GM18870 (cell line): ENCODE data around the gene B3GNT8.
A peak's percentile ranks its signal among the peaks of the same experiment; 100 is the strongest.
"Not testable (repeated sequence)": the region's sequence is repeated elsewhere in the genome, so short reads cannot be mapped to it uniquely, and the experiment has no call there.

ENCODE experiments used
- ATAC-seq: cut with Tn5 transposase; IDR thresholded peaks from one replicate; pipeline ENCODE4 v1.9.1; 2021; ENCODE audit warnings: moderate library complexity; ENCODE audit not compliant: unreplicated experiment

Gene B3GNT8, protein sequence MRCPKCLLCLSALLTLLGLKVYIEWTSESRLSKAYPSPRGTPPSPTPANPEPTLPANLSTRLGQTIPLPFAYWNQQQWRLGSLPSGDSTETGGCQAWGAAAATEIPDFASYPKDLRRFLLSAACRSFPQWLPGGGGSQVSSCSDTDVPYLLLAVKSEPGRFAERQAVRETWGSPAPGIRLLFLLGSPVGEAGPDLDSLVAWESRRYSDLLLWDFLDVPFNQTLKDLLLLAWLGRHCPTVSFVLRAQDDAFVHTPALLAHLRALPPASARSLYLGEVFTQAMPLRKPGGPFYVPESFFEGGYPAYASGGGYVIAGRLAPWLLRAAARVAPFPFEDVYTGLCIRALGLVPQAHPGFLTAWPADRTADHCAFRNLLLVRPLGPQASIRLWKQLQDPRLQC

GRCh38 chr19:41426952-41427646 is at the start of gene B3GNT8:
B3GNT8 (minus strand) TSS chr19:41427374; CDS start chr19:41426778, 596 bp downstream.
- ATAC-seq: no peak

- no peak for ATAC-seq
Measured at GRCh38 chr19:41476583-41476982, 49.4 kb upstream of the B3GNT8 start.

GRCh38 chr19:41463257-41464256 is 36.4 kb upstream of the B3GNT8 start:
- ATAC-seq: not testable (repeated sequence)

DNA sequence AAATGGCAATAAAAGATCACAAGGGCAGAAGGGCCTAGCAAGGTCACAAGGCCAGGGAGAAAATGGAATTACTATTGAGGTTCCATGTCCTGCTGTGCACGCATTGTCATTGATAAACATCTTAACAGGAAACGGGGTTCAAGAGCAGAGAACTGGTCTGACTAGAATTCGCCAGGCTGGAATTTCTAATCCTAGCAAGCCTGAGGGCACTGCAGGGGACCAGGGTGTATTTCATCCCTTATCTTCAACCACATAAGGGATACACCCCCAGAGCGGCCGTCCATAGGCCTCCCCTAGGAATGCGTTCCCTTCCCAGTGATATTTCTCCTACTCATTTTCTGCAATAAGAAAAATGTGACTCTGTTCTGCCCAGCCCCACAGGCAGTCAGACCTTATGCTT is 35.3 kb upstream of the B3GNT8 start:
- ATAC-seq: no peak

- peak; percentile 80 for ATAC-seq
Measured at GRCh38 chr19:41457241-41457640, 30.1 kb upstream of the B3GNT8 start.

DNA sequence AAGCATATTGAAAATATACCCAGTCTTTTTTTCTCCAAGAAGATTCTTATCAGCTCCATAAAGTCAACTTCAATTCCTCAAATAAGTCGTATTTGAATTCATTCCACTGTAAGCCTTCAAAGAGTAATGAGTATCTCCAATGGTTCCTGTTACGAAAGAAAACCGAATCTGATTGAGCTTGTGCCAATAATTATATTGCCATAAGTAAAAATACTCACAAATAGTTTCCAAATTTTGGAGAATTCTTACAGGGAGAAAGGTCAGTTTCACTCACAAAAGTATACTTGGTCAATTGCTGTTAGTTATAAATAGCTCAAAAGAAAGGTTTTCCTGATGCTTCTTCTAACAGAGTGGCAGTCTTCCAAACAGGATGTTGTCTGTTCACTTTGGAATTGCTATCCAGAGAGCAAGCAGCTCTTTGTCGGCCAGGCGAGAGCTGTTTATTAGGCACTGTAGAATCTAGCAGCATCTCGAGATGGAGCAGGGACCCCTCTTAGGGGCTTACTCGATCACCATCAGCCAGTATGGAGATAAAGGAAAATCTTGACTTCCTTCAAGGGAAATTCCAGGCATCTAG is 29.3 kb upstream of the B3GNT8 start:
- no peak for ATAC-seq

- no peak for ATAC-seq
Measured at GRCh38 chr19:41455936-41456335, 28.8 kb upstream of the B3GNT8 start.

GRCh38 chr19:41452584-41453275 is 25.6 kb upstream of the B3GNT8 start:
- ATAC-seq: no peak

DNA sequence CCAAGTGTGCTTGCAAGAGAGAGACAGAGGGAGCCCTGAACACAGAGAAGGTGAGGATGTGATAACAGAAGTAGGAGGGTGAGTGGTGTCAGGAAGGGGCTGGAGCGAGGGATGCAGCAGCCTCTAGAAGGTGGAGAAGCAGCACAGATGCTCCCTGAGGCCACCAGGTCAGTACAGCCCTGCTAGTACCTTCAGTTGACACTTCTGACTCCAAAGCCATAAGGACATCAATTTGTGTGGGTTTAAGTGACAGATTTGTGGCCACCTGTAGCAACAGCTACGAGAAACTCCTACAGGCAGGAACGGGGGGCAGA is 22.6 kb upstream of the B3GNT8 start:
- ATAC-seq: no peak

DNA sequence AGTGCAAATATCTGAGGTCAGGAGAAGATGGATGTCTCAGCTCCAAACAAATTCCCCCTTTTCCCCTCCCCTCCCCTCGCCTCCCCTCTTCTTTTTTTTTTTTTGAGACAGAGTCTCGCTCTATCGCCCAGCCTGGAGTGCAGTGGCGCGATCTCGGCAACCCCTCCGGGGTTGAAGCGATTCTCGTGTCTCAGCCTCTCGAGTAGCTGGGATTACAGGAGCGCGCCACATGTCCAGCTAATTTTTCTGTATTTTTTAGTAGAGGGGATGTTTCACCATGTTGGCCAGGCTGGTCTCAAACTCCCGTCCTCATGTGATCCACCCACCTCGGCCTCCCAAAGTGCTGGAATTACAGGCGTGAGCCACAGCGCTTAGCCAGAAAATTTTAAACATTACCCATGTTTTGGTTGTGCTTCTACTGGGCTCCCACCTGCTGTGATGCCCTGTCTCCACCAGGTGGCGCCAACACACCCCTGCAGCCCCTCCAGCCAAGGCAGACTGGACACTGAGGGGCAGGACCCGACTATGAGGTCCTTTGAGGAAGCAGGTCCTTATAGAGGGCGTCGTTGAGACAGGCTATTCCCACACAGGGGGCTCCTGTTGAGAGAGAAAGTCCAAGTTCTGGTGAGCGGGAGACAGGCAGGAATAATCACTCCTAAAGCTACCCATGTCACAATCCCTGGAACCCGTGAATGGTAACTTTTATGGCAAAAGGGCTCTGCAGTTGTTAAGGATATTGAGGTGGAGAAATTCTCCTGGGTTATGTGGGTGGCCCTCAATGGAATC is 22.1 kb upstream of the B3GNT8 start:
- ATAC-seq: no peak

DNA sequence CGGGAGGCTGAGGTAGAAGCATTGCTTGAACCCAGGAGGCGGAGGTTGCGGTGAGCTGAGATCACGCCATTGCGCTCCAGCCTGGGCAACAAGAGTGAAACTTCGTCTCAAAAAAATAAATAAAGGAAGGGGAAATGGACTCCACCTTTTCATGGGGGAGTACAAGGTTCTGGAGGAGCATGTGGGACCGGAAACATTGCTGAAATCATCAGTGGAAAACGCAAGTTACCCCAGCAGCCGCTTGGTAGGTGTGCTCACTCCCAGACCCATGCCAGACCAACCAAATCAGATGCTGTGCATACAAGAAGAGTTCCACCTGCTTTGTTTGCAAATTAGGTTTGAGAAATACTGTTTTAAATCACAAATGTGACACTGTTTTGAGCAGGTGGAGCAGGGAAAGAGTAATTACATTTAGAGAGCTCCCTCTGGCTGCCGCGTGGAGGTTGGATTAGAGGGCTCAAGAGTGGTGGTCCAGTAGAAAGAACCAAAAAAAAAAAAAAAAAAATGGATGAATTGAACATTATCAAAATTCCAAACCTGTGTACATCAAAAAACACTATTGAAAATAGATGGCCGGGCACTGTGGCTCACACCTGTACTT is 20.7 kb upstream of the B3GNT8 start:
- ATAC-seq: no peak

DNA sequence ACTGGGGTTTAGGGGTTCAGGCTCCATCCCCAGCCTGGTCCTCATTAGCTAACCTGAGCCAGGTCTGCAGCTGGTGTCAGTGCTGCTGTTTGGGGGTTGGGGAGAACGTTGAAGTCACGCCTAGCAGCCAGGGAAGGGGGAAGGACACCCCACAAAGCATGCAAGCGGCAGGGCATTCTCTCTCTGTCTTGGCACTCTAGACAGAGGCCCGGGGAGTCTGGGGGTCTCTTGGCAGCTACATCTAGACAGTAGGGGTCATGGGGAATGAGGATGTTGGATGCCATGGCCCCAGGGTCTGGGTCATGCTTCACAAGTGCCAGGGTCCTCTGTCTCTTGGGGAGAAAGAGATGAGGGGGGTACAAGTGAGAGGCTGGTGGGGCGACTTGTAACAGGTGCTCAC is 18.4 kb upstream of the B3GNT8 start:
- ATAC-seq: no peak

GRCh38 chr19:41443813-41444455 is 16.8 kb upstream of the B3GNT8 start:
- no peak for ATAC-seq

- ATAC-seq: no peak
Measured at GRCh38 chr19:41442473-41443355, 15.5 kb upstream of the B3GNT8 start, which contains the start of gene ERICH4. ERICH4 (plus strand) TSS chr19:41443156; CDS start chr19:41443170, 14 bp downstream.

DNA sequence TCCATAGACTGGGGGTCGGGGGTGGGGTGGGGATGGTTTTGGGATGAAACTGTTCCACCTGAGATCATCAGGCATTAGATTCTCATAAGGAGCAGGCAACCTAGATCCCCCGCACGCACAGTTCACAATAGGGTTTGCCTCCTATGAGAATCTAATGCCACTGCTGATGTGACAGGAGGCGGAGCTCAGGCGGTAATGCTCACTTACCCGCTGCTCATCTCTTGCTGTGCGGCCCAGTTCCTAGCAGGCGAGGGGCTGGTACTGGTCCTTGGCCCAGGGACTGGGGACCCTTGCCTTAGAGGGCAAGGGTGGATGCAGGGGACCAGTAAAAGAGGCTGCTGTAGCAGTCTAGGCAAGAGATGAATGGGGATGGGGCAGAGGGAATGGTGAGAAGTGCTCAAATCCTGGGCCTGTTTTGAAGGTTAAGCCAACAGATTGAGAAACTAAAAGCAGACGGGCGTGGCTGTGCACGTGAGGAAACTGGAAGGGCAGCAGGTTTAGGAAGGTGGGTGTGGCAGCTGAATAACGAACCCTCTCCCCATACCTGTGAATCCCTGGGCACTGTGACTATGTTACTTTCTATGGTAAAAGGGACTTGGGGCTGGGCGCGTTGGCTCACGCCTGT is 14.3 kb upstream of the B3GNT8 start:
- ATAC-seq: no peak

- ATAC-seq: peak; percentile 70
Measured at GRCh38 chr19:41439441-41440222, 12.5 kb upstream of the B3GNT8 start, which contains the start of gene DMAC2. DMAC2 (minus strand) TSS chr19:41439912; CDS start chr19:41439899, 13 bp downstream.
